Loucy (cell line): ENCODE measurements around the gene PGR.

Source experiments
- H2AFZ ChIP-seq: fragments of 200-600 bp; sonication (generic); 2 replicates; pipeline ENCODE4 v1.6.0; 2016; ENCODE audit warnings: antibody characterized with exemption, mild to moderate bottlenecking, low read length, moderate library complexity
- H3F3A ChIP-seq: fragments of 200-600 bp; 2 replicates; pipeline ENCODE4 v1.6.0; 2016; ENCODE audit warnings: antibody characterized with exemption, low read depth, mild to moderate bottlenecking
- H3K27me3 ChIP-seq: fragments of 200-600 bp; sonication (generic); 2 replicates; pipeline ENCODE4 v1.6.1; 2014; ENCODE audit warnings: low read length, mild to moderate bottlenecking; ENCODE audit not compliant: insufficient read depth, poor library complexity, severe bottlenecking
- H3K36me3 ChIP-seq: fragments of 200-600 bp; sonication (generic); 2 replicates; pipeline ENCODE4 v1.6.1; 2016; ENCODE audit warnings: low read length; ENCODE audit not compliant: insufficient read depth
- H3K4me1 ChIP-seq: fragments of 200-600 bp; sonication (generic); 2 replicates; pipeline ENCODE4 v1.5.1; 2014; ENCODE audit warnings: low read length, mild to moderate bottlenecking; ENCODE audit not compliant: insufficient read depth, poor library complexity, severe bottlenecking
- H3K4me2 ChIP-seq: fragments of 200-600 bp; sonication (generic); 2 replicates; pipeline ENCODE4 v1.6.0; 2014; ENCODE audit warnings: antibody characterized with exemption, low read length, low read depth, mild to moderate bottlenecking; ENCODE audit not compliant: poor library complexity, severe bottlenecking
- H3K4me3 ChIP-seq: fragments of 200-600 bp; sonication (generic); 2 replicates; pipeline ENCODE4 v1.5.1; 2014; ENCODE audit warnings: low read length, mild to moderate bottlenecking, mixed read lengths; ENCODE audit not compliant: poor library complexity, severe bottlenecking
- H3K79me2 ChIP-seq: fragments of 200-600 bp; sonication (generic); 2 replicates; pipeline ENCODE4 v1.6.1; 2014; ENCODE audit warnings: low read length; ENCODE audit not compliant: insufficient read depth
- H3K9ac ChIP-seq: fragments of 200-600 bp; sonication (generic); 2 replicates; pipeline ENCODE4 v1.6.0; 2014; ENCODE audit warnings: mild to moderate bottlenecking, low read depth, low read length, moderate library complexity; ENCODE audit not compliant: poor library complexity, severe bottlenecking
- H3K9me2 ChIP-seq: fragments of 200-600 bp; sonication (generic); replicated peaks from 2 replicates; pipeline ENCODE4 v1.6.1; 2016; ENCODE audit warnings: low read depth, low read length, mixed read lengths
- H3K9me3 ChIP-seq: fragments of 200-600 bp; sonication (generic); 2 replicates; pipeline ENCODE4 v1.6.1; 2014; ENCODE audit warnings: mild to moderate bottlenecking, antibody characterized with exemption, low read length, low read depth; ENCODE audit not compliant: insufficient read depth
- H4K20me1 ChIP-seq: fragments of 200-600 bp; sonication (generic); 2 replicates; pipeline ENCODE4 v1.6.0; 2014; ENCODE audit warnings: antibody characterized with exemption, low read length, mild to moderate bottlenecking; ENCODE audit not compliant: insufficient read depth, poor library complexity, severe bottlenecking
- EZH2phosphoT487 ChIP-seq: fragments of 200-600 bp; IDR thresholded peaks from 2 replicates; pipeline ENCODE4 v1.6.1; 2018; ENCODE audit warnings: antibody characterized with exemption, mild to moderate bottlenecking, moderate library complexity, borderline replicate concordance
- TF ChIP-seq, protein P1 (sequence below): fragments of 200-600 bp; sonication (generic); conservative IDR thresholded peaks from 2 replicates; pipeline ENCODE4 v1.5.1; 2014; ENCODE audit warnings: mild to moderate bottlenecking, antibody characterized with exemption, low read length

PGR gene

GRCh38 chr11:101166038-101166437, 36.4 kb upstream of the PGR start:
- Histone ChIP-seq H3K36me3 (no peaks in the 10 kb centered on the region), H3K9ac (no peak overlapping the region), H3K9me3 (peaks cover 3% of the 10 kb centered on the region), H3K27me3 (no peaks in the 10 kb centered on the region), H3K79me2 (no peaks in the 10 kb centered on the region), H3K4me1 (no peaks in the 10 kb centered on the region), H3F3A (no peaks in the 10 kb centered on the region), H4K20me1 (no peaks in the 10 kb centered on the region), H3K9me2 (no peaks in the 10 kb centered on the region), H3K4me3 (no peak overlapping the region), H2AFZ (no peak overlapping the region), H3K4me2 (no peak overlapping the region)
- TF ChIP-seq, protein P1, sequence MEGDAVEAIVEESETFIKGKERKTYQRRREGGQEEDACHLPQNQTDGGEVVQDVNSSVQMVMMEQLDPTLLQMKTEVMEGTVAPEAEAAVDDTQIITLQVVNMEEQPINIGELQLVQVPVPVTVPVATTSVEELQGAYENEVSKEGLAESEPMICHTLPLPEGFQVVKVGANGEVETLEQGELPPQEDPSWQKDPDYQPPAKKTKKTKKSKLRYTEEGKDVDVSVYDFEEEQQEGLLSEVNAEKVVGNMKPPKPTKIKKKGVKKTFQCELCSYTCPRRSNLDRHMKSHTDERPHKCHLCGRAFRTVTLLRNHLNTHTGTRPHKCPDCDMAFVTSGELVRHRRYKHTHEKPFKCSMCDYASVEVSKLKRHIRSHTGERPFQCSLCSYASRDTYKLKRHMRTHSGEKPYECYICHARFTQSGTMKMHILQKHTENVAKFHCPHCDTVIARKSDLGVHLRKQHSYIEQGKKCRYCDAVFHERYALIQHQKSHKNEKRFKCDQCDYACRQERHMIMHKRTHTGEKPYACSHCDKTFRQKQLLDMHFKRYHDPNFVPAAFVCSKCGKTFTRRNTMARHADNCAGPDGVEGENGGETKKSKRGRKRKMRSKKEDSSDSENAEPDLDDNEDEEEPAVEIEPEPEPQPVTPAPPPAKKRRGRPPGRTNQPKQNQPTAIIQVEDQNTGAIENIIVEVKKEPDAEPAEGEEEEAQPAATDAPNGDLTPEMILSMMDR, result no peak
- TF ChIP-seq EZH2phosphoT487, result no peak

DNA sequence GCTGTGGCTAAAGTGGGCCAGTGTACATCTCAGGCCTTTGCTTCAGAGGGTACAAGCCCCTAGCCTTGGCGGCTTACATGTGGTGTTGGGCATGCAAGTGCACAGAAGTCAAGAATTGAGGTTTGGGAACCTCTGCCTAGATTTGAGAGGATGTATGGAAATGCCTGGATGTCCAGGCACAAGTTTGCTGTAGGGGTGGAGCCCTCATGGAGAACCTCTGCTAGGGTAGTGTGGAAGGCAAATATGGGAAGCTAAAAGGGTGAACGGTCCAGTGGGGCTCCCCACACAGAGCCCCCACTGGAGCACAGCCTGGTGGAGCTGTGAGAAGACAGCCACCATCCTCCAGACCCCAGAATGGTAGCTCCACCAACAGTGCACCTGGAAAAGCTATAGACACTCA, 28.5 kb upstream of the PGR start:
- TF ChIP-seq EZH2phosphoT487, result no peak
- TF ChIP-seq, protein P1, result no peak
- Histone ChIP-seq H3K79me2 (no peaks in the 10 kb centered on the region), H3K9me3 (no peaks in the 10 kb centered on the region), H3K9ac (no peak overlapping the region), H3K27me3 (no peaks in the 10 kb centered on the region), H3K36me3 (no peaks in the 10 kb centered on the region), H3K9me2 (no peaks in the 10 kb centered on the region), H4K20me1 (no peaks in the 10 kb centered on the region), H3K4me1 (no peaks in the 10 kb centered on the region), H2AFZ (no peak overlapping the region), H3F3A (no peaks in the 10 kb centered on the region), H3K4me3 (no peak overlapping the region), H3K4me2 (no peak overlapping the region)

- H3K79me2 ChIP-seq, result no peaks in the 10 kb centered on the region
- H3K9ac ChIP-seq, result no peak overlapping the region
- no peaks in the 10 kb centered on the region for H3K36me3 ChIP-seq
- no peak overlapping the region for H3K4me2 ChIP-seq
- H3K27me3 ChIP-seq, result no peaks in the 10 kb centered on the region
- no peaks in the 10 kb centered on the region for H3K4me1 ChIP-seq
- no peaks in the 10 kb centered on the region for H3K9me3 ChIP-seq
- H3F3A ChIP-seq, result no peaks in the 10 kb centered on the region
- H4K20me1 ChIP-seq, result no peaks in the 10 kb centered on the region
- no peak overlapping the region for H3K4me3 ChIP-seq
- H3K9me2 ChIP-seq, result no peaks in the 10 kb centered on the region
- TF ChIP-seq, protein P1, result no peak
- no peak for TF ChIP-seq EZH2phosphoT487
- H2AFZ ChIP-seq, result no peak overlapping the region
Measured at GRCh38 chr11:101138245-101138930, 8.8 kb upstream of the PGR start.
